ENCODE data around the gene TNFRSF19.

DNA sequence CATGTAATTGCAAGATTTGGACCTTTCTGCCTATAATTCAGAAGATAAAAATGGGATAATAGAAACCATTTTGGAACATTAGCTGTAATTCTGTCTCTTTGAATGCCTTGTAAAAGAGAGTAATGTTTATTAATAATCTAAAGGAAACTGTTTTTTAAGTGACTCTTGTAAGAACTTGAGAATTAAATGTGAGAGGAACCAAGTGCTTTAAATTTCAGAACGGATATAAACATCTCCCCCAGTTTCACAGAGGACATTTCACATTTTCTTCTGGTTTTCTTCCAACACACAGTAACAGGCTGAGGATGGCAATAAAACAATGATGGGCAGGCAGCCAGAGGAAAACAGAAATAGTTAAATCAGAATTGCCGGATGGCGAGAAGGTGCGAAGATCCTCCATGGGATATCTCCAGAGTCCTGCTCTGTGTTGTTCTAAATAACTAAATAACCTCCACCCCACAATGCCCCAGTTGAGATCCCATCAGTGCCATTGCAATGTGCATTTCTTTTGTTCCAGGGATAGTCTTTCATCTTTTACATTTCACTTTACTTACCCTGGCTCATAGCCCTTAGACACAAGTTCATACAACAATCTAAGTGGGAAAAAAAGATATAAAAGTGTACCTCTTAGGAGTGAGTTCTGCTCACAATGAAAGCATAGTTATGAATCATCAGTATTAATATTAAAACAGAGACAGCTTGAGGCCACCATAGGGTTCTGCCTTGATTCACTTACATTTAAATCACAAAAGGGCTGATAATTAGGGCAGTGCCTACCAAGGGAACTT lies 73.3 kb downstream of the TNFRSF19 start:
- TF ChIP-seq, protein P1, sequence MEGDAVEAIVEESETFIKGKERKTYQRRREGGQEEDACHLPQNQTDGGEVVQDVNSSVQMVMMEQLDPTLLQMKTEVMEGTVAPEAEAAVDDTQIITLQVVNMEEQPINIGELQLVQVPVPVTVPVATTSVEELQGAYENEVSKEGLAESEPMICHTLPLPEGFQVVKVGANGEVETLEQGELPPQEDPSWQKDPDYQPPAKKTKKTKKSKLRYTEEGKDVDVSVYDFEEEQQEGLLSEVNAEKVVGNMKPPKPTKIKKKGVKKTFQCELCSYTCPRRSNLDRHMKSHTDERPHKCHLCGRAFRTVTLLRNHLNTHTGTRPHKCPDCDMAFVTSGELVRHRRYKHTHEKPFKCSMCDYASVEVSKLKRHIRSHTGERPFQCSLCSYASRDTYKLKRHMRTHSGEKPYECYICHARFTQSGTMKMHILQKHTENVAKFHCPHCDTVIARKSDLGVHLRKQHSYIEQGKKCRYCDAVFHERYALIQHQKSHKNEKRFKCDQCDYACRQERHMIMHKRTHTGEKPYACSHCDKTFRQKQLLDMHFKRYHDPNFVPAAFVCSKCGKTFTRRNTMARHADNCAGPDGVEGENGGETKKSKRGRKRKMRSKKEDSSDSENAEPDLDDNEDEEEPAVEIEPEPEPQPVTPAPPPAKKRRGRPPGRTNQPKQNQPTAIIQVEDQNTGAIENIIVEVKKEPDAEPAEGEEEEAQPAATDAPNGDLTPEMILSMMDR (IDR thresholded peaks at IDR 0.05) = no peak
- TF ChIP-seq POLR2A (IDR thresholded peaks at IDR 0.05) = no peak

Data from body of pancreas (tissue), 4 donors.